Smooth muscle cell of the brain vasculature (primary cell): Measurements from ENCODE around the gene PKNOX1.
"Not testable (repeated sequence)": the region's sequence is repeated elsewhere in the genome, so short reads cannot be mapped to it uniquely, and the experiment has no call there.

Experiments used
- DNase-seq: peaks from one replicate; pipeline ENCODE4 v3.0.0-alpha.2; 2012; ENCODE audit warnings: low read depth, low spot score

Gene PKNOX1

GRCh38 chr21:42951193-42951592 lies 23.2 kb upstream of the PKNOX1 start:
- not testable (repeated sequence) for DNase-seq

GRCh38 chr21:42956824-42957630 lies 17.3 kb upstream of the PKNOX1 start:
- no peak for DNase-seq

- DNase-seq, result not testable (repeated sequence)
These were observed 16.2 kb upstream of the PKNOX1 start for GRCh38 chr21:42958122-42958521.

GRCh38 chr21:42959728-42960127 lies 14.6 kb upstream of the PKNOX1 start:
- no peak for DNase-seq

GRCh38 chr21:42962380-42963007 lies 11.9 kb upstream of the PKNOX1 start:
- no peak for DNase-seq

- DNase-seq, result no peak
These were observed 10.3 kb upstream of the PKNOX1 start for GRCh38 chr21:42964086-42964485.

GRCh38 chr21:42964546-42965210 lies 9.7 kb upstream of the PKNOX1 start:
- DNase-seq, result no peak

- no peak for DNase-seq
These were observed 9.2 kb upstream of the PKNOX1 start for GRCh38 chr21:42965211-42965560.

GRCh38 chr21:42967616-42968015 lies 6.7 kb upstream of the PKNOX1 start:
- DNase-seq, result not testable (repeated sequence)

GRCh38 chr21:42969193-42969600 lies 5.2 kb upstream of the PKNOX1 start:
- no peak for DNase-seq

GRCh38 chr21:42970946-42971653 lies 3.3 kb upstream of the PKNOX1 start:
- no peak for DNase-seq

GRCh38 chr21:42971897-42972275 lies 2.5 kb upstream of the PKNOX1 start:
- no peak for DNase-seq

GRCh38 chr21:42973309-42973990 lies 912 bp upstream of the PKNOX1 start:
- DNase-seq, result no peak

- no peak for DNase-seq
These were observed 764 bp downstream of the PKNOX1 start for GRCh38 chr21:42974832-42975820.

GRCh38 chr21:42975886-42976608 lies 1.7 kb downstream of the PKNOX1 start:
- no peak for DNase-seq

GRCh38 chr21:42980312-42981213 lies 6.2 kb downstream of the PKNOX1 start:
- no peak for DNase-seq

GRCh38 chr21:42981214-42981523 lies 6.8 kb downstream of the PKNOX1 start:
- DNase-seq, result no peak

- DNase-seq, result no peak
These were observed 7.5 kb downstream of the PKNOX1 start for GRCh38 chr21:42981862-42982261.

- DNase-seq, result no peak
These were observed 8.7 kb downstream of the PKNOX1 start for GRCh38 chr21:42983103-42983502.
